Suppressor macrophage (primary cell): Measurements from ENCODE around the gene FNBP1L.
"Not testable (repeated sequence)": the region's sequence is repeated elsewhere in the genome, so short reads cannot be mapped to it uniquely, and the experiment has no call there.

ENCODE experiments used
- DNase-seq, 4 experiments: peaks; one replicate each; pipeline ENCODE4 v3.0.0-alpha.2; 2020 to 2022

FNBP1L gene

GRCh38 chr1:93443454-93443853 is 4.5 kb upstream of the FNBP1L start:
- DNase-seq, result no peak

- peak; percentile 33 to 54 (median 46) for DNase-seq
Measured at GRCh38 chr1:93446837-93447451, 974 bp upstream of the FNBP1L start.

DNA sequence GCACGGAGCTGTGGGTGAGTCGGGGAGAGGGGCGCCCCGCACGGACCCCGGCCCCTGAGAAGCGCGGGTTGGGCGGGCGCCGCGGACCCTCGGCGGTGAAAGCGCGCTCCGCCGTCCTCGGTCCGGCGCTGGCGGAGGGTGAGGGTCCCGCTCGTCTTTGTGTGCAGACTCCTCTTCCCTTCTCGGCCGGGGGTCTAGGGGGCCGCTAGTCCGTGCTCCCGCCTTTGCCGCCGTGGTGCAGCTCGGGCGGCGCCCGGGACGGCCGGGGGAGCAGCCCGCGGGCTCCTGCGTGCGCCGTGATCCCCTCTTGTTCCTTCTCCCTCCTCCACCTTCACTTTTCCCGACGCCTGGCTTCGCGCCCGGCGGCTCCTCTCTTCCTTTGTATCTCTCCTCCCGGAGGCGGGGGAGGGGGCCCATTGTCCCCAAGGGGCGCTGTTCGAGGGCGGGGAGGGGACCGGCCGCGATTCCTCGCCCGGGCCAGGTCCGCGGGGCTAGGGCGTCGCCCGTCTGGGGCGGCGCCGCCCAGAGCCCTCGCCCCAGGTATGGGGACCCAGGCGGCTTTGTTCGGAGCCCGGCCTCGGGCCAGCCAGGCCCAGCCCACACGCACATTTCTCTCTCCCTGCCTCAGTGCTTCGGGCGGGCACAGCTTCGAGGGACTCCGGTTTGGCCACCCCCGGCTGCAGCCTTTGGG is 519 bp downstream of the FNBP1L start:
- peak in 3 of 4 experiments; percentile 3 to 39 (median 19) for DNase-seq

DNA sequence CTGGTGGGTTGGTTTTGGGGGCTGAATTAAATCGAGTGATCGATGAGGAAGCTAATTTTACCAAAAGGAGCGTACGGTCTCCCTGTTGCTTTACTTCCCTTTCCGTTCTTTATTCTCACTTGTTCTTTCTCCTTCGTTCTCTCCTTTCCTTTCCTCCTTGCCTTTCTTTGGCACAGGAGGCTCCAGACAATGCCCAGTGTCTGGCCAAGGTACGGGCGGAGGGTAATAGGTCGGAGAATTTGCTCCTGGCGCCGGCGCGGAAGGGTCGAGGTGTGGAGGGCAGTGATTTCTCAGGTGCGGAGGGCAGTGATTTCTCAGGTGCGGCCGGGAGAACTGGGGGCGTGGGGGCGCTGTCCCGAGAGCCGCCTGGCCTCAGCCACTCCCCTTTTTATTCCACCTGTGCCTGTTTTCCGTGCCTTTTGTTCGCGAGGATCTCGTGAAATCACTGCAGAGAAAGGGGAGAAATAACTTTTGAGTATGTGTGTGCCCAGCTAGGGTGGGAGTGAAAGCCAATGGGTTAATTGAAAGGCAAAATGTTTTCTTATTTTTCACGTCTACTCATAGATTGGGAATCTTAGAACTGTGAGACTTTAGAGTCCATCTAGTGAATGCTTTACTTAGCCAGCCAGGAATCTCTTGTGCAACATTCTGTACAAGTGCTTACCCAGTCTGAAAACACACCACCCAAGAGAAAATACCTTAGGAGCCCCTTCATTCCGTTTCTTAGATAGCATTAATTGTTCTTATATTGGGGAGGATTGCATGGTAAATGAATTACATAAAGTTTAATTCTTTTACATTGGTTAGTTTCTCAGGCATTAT is 1.3 kb downstream of the FNBP1L start:
- peak in 2 of 4 experiments; percentile 2 to 12 for DNase-seq

GRCh38 chr1:93450321-93450720 is 2.4 kb downstream of the FNBP1L start:
- DNase-seq, result peak in 2 of 4 experiments; percentile 45 to 57

GRCh38 chr1:93453911-93454310 is 6.0 kb downstream of the FNBP1L start:
- no peak for DNase-seq

DNA sequence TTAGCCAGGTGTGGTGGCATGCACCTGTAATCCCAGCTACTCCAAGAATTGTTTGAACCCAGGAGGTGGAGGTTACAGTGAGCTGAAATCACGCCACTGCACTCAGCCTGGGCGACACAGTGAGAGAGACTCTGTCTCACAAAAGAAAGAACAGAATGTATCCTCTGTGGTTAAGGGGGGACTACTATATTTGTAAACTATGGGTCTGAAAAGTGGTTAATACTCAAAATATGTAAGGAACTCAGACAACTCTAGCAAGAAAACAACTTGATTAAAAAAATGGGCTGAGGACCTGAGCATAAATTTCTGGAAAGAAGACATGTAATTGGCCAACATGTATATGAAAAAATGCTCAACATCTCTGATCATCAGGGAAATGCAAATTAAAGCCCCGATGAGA is 11.2 kb downstream of the FNBP1L start:
- no peak for DNase-seq

GRCh38 chr1:93461236-93461635 is 13.3 kb downstream of the FNBP1L start:
- no peak for DNase-seq

DNA sequence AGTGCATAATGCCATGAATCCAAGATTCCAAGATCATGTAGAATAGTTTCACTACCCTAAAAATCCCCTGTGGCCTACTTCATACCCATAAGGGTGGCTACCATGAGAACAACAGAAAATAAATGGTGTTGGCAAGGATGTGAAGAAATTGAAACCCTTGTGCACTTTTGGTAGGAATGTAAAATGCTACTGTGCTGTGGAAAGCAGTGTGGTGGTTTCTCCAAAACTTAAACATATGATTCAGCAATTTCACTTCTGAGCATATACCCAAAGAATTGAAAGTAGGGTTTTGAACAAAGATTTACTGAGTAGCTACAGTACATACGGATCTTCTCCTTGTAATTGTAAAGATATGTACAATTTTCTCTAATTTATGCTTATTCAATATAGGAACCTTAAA is 16.0 kb downstream of the FNBP1L start:
- no peak for DNase-seq

- not testable (repeated sequence) for DNase-seq
Measured at GRCh38 chr1:93465371-93466082, 17.6 kb downstream of the FNBP1L start.

- no peak for DNase-seq
Measured at GRCh38 chr1:93467606-93468005, 19.7 kb downstream of the FNBP1L start.

GRCh38 chr1:93468662-93469061 is 20.7 kb downstream of the FNBP1L start:
- DNase-seq, result no peak

DNA sequence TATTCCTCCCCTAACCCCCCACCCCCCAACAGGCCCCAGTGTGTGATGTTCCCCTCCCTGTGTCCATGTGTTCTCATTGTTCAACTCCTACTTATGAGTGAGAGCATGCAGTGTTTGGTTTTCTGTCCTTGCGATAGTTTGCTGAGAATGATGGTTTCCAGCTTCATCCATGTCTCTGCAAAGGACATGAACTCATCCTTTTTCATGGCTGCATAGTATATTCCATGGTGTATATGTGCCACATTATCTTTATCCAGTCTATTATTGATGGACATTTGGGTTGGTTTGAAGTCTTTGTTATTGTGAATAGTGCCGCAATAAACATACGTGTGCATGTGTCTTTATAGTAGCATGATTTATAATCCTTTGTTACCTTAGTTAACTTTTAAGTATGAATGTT is 21.3 kb downstream of the FNBP1L start:
- DNase-seq, result not testable (repeated sequence)

DNA sequence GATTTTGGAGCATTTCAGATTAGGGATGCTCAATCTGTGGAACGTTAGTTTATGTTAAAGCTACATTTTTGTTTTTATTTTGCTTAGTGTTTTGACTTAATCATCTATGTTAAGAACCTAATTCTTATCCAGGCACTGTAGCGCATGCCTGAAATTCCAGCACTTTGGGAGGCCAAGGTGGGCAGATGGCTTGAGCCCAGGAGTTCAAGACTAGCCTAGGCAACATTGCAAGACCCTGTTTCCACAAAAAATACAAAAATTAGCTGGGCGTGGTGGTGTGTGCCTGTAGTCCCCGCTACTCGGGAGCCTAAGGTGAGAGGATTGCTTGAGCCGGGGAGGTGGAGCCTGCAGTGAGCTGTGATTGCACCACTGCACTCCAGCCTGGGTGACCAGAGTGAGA is 23.4 kb downstream of the FNBP1L start:
- DNase-seq, result no peak

DNA sequence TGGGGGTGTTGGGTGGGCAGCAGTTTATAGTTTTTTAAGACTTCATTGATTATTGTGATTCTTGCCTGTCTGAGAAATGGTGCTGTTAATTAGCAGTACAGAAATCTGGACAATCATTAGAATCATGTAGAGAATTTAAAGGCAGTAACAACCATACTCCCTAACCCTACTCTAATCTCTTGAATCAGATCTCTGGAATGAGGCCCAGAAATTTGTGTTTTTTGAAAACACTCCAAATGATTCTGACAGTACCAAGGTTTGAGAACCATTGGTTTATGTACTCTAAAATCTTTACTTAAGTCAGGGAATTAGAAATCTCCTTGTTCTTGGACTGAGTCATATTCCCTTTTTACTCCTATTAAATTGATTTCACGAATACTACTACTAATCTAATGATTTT is 24.0 kb downstream of the FNBP1L start:
- DNase-seq, result no peak

GRCh38 chr1:93474321-93474720 is 26.4 kb downstream of the FNBP1L start:
- no peak for DNase-seq

- peak in 2 of 4 experiments; percentile 18 to 32 for DNase-seq
Measured at GRCh38 chr1:93475681-93476080, 27.8 kb downstream of the FNBP1L start.

GRCh38 chr1:93479133-93479745 is 31.3 kb downstream of the FNBP1L start:
- DNase-seq, result peak in 1 of 4 experiments; percentile 8

DNA sequence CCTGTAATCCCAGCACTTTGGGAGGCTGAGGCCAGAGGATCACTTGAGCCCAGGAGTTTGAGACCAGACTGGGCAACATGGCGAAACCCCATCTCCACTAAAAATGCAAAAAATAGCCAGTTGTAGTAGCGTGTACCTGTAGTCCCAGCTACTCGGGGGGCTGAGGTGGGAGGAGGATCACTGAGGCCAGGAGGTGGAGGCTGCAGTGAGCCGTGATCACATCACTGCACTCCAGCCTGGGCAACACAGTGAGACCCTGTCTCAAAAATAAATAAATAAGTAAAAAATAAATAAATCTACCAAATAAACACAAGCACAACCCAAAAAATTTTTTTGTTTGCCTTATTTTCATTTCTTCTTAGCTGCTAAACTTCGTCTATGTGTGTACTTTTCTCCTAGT is 34.0 kb downstream of the FNBP1L start:
- not testable (repeated sequence) for DNase-seq

DNA sequence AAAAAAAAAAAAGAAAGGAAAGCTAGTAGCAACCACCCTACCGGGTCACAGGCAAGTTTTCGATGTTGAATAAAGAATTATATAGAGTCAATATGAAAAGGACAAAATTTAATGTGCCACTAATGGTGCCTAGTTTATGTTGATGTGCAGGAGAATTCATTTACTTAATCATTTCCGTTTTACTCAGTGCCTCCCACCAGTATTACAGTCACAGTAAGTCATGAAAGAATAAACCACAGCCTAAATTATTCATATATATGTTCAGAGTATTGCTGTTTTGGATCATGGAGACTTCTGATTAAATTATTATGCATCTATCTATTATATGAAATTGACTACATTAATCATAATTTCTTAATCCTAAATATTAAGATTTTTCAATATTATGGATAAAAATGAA is 35.3 kb downstream of the FNBP1L start:
- DNase-seq, result no peak

- no peak for DNase-seq
Measured at GRCh38 chr1:93483606-93484005, 35.7 kb downstream of the FNBP1L start.

DNA sequence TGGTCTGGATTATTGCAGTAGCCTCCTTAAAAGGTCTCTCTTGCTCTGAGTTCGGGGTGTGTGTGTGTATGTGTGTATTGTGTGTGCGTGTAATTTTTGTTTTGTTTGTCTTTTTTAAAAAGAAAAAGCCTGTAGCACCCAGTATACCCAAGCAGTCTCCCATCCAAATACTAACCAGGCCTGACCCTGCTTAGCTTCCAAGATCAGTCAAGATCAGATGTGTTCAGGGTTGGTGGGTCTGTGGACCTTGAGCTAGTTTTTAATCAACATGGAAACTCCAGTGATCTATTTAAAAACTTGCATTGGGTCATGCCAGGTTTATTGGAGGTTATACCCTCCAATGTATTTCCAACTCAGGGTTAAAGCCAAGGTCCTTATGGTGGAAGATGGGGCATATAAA is 40.3 kb downstream of the FNBP1L start:
- DNase-seq, result no peak
